Fibroblast of lung (primary cell): Measurements from ENCODE around the gene HBE1. TPM values are rescaled to one million over a fixed set of nuclear protein-coding genes. Genes with fewer than 3 reads are reported as not detected.

Experiments
- DNase-seq, 2 donors: peaks; one replicate each; pipeline versions ENCODE4 v3.0.0 to v3.0.0-alpha.2; 2010; ENCODE audit warnings: low read depth in 2 of 2
- H2AFZ ChIP-seq: 2 replicates; pipeline ENCODE4 v1.5.1; 2012; ENCODE audit warnings: low read length, control low read depth, inconsistent platforms
- H3K27ac ChIP-seq: 2 replicates; pipeline ENCODE4 v1.5.1; 2011; ENCODE audit warnings: low read length, control low read depth; ENCODE audit not compliant: insufficient read depth
- H3K27me3 ChIP-seq: 2 replicates; pipeline ENCODE4 v1.5.1; 2011; ENCODE audit warnings: mild to moderate bottlenecking, low read length; ENCODE audit not compliant: control insufficient read depth, insufficient read depth
- H3K36me3 ChIP-seq: 2 replicates; pipeline ENCODE4 v1.5.1; 2011; ENCODE audit warnings: low read length; ENCODE audit not compliant: control insufficient read depth, insufficient read depth
- H3K4me1 ChIP-seq: 2 replicates; pipeline ENCODE4 v1.5.1; 2011; ENCODE audit warnings: low read length; ENCODE audit not compliant: control insufficient read depth, insufficient read depth; ENCODE audit errors: extremely low read depth
- H3K4me2 ChIP-seq: 2 replicates; pipeline ENCODE4 v1.5.1; 2011; ENCODE audit warnings: low read length, control low read depth; ENCODE audit not compliant: insufficient read depth; ENCODE audit errors: extremely low read depth
- H3K4me3 ChIP-seq, 4 experiments: fragments of 200-600 bp in 1 of 4; sonication (generic) in 1 of 4; replicated peaks in 1 of 4; 2 replicates each; pipeline ENCODE4 v1.5.1; 2011 to 2016; ENCODE audit warnings: low read length in 4 of 4, low read depth in 3 of 4, mild to moderate bottlenecking in 3 of 4, control low read depth in 2 of 4, inconsistent platforms in 1 of 4, mixed read lengths in 1 of 4; ENCODE audit not compliant: insufficient read depth in 1 of 4; ENCODE audit errors: control extremely low read depth in 1 of 4
- H3K79me2 ChIP-seq: 2 replicates; pipeline ENCODE4 v1.5.1; 2012; ENCODE audit warnings: mild to moderate bottlenecking, low read length, inconsistent platforms; ENCODE audit not compliant: control insufficient read depth, insufficient read depth
- H3K9ac ChIP-seq: 2 replicates; pipeline ENCODE4 v1.5.1; 2011; ENCODE audit warnings: mild to moderate bottlenecking, low read length, control low read depth; ENCODE audit not compliant: insufficient read depth
- H3K9me3 ChIP-seq: 2 replicates; pipeline ENCODE4 v1.5.1; 2012; ENCODE audit warnings: low read depth, low read length; ENCODE audit not compliant: control insufficient read depth, insufficient read depth
- H4K20me1 ChIP-seq: 2 replicates; pipeline ENCODE4 v1.5.1; 2011; ENCODE audit warnings: low read length; ENCODE audit not compliant: control insufficient read depth, insufficient read depth; ENCODE audit errors: extremely low read depth
- CTCF ChIP-seq, 2 donors: IDR thresholded peaks in 1 of 2; conservative IDR thresholded peaks in 1 of 2; 1 replicate in 1 of 2; 2 replicates in 1 of 2; pipeline ENCODE4 v1.5.1; 2011 to 2012; ENCODE audit warnings: low read length in 2 of 2, control low read depth in 1 of 2, inconsistent platforms in 1 of 2, low read depth in 1 of 2, mild to moderate bottlenecking in 1 of 2
- EZH2 ChIP-seq: IDR thresholded peaks from 2 replicates; pipeline ENCODE4 v1.5.1; 2012; ENCODE audit warnings: low read length, control low read depth, mild to moderate bottlenecking; ENCODE audit errors: missing control alignments
- polyA plus RNA-seq, 2 donors: library from polyadenylated mRNA; depleted of rRNA in 1 of 2; stranded (reverse) in 1 of 2; unstranded in 1 of 2; fragments of >200 nt; gene quantifications; 2 replicates each; pipeline ENCODE4 v1.2.1, GENCODE V29; 2011 to 2012; ENCODE audit warnings: missing spikeins in 1 of 2
- total RNA-seq: library from RNA; depleted of rRNA; stranded (reverse); fragments of >200 nt; gene quantifications from 2 replicates; pipeline ENCODE4 v1.2.1, GENCODE V29; 2014

HBE1 gene
- total and polyA plus RNA-seq, 2 donors (not counting 1 experiment from before 2014, with no cell fraction given): 0.33 to 3.1 TPM

- Histone ChIP-seq H3K4me3 (no peak overlapping the region), H3K9me3 (no peaks in the 10 kb centered on the region), H3K9ac (no peak overlapping the region), H3K27me3 (no peaks in the 10 kb centered on the region), H2AFZ (no peak overlapping the region), H3K4me2 (no peak overlapping the region), H4K20me1 (no peaks in the 10 kb centered on the region), H3K36me3 (no peaks in the 10 kb centered on the region), H3K27ac (no peak overlapping the region), H3K79me2 (no peaks in the 10 kb centered on the region), H3K4me1 (no peaks in the 10 kb centered on the region)
- no peak for DNase-seq
- no peak for TF ChIP-seq EZH2
- TF ChIP-seq CTCF (conservative IDR thresholded peaks at IDR 0.05 in 1 of 2, IDR thresholded peaks at IDR 0.05 in 1 of 2; ENCODE audit: low read depth in 1 of 2, low read length in 2 of 2): no peak
These were observed 2.6 kb downstream of the HBE1 start for GRCh38 chr11:5267033-5267563.

- no peaks in the 10 kb centered on the region for H3K36me3 ChIP-seq
- H3K27me3 ChIP-seq: no peaks in the 10 kb centered on the region
- no peaks in the 10 kb centered on the region for H4K20me1 ChIP-seq
- no peak overlapping the region for H3K27ac ChIP-seq
- no peak overlapping the region for H3K9ac ChIP-seq
- TF ChIP-seq EZH2 (no peak), CTCF (conservative IDR thresholded peaks at IDR 0.05 in 1 of 2, IDR thresholded peaks at IDR 0.05 in 1 of 2; ENCODE audit: low read depth in 1 of 2, low read length in 2 of 2) (no peak)
- no peak for DNase-seq
- no peak overlapping the region for H2AFZ ChIP-seq
- H3K4me1 ChIP-seq: no peaks in the 10 kb centered on the region
- no peaks in the 10 kb centered on the region for H3K79me2 ChIP-seq
- no peak overlapping the region for H3K4me2 ChIP-seq
- no peaks in the 10 kb centered on the region for H3K9me3 ChIP-seq
- H3K4me3 ChIP-seq: no peak overlapping the region
These were observed 3.1 kb downstream of the HBE1 start for GRCh38 chr11:5266609-5267008.

- H3K79me2 ChIP-seq: no peaks in the 10 kb centered on the region
- no peak overlapping the region for H2AFZ ChIP-seq
- no peaks in the 10 kb centered on the region for H4K20me1 ChIP-seq
- no peak overlapping the region for H3K27ac ChIP-seq
- no peaks in the 10 kb centered on the region for H3K9me3 ChIP-seq
- H3K4me1 ChIP-seq: no peaks in the 10 kb centered on the region
- no peak for DNase-seq
- no peak overlapping the region for H3K4me2 ChIP-seq
- no peak overlapping the region for H3K9ac ChIP-seq
- no peaks in the 10 kb centered on the region for H3K27me3 ChIP-seq
- no peaks in the 10 kb centered on the region for H3K36me3 ChIP-seq
- no peak for TF ChIP-seq CTCF (conservative IDR thresholded peaks at IDR 0.05 in 1 of 2, IDR thresholded peaks at IDR 0.05 in 1 of 2; ENCODE audit: low read depth in 1 of 2, low read length in 2 of 2)
- TF ChIP-seq EZH2: no peak
- H3K4me3 ChIP-seq: no peak overlapping the region
These were observed 3.9 kb downstream of the HBE1 start for GRCh38 chr11:5265832-5266231.
